NCI-H1092 (cell line): ENCODE data around the gene EPAS1.

ENCODE experiments used
- DNase-seq: peaks from one replicate; lab custom pipeline; 2025; lab: John Stamatoyannopoulos, UW

The EPAS1 gene

GRCh38 chr2:46296840-46297545, at the start of gene EPAS1:
EPAS1 (plus strand) TSS chr2:46297407; CDS start chr2:46297912, 505 bp downstream.
- DNase-seq, result no peak

- DNase-seq, result no peak
Observed at GRCh38 chr2:46248171-46248570, 49.0 kb upstream of the EPAS1 start.

- DNase-seq, result no peak
Observed at GRCh38 chr2:46249654-46250053, 47.6 kb upstream of the EPAS1 start.

GRCh38 chr2:46252891-46253659, 44.1 kb upstream of the EPAS1 start:
- DNase-seq, result no peak

- no peak for DNase-seq
Observed at GRCh38 chr2:46254474-46254873, 42.7 kb upstream of the EPAS1 start.

GRCh38 chr2:46256563-46257142, 40.6 kb upstream of the EPAS1 start:
- DNase-seq, result no peak

- peak; percentile 88 for DNase-seq
Observed at GRCh38 chr2:46257476-46257875, 39.7 kb upstream of the EPAS1 start.

GRCh38 chr2:46257980-46258379, 39.2 kb upstream of the EPAS1 start:
- no peak for DNase-seq

- DNase-seq, result no peak
Observed at GRCh38 chr2:46258937-46259776, 38.0 kb upstream of the EPAS1 start.

GRCh38 chr2:46259777-46260168, 37.4 kb upstream of the EPAS1 start:
- DNase-seq, result no peak

GRCh38 chr2:46260305-46260704, 36.9 kb upstream of the EPAS1 start:
- DNase-seq, result no peak

GRCh38 chr2:46262248-46262938, 34.8 kb upstream of the EPAS1 start:
- no peak for DNase-seq

- DNase-seq, result no peak
Observed at GRCh38 chr2:46263347-46263746, 33.9 kb upstream of the EPAS1 start.

- no peak for DNase-seq
Observed at GRCh38 chr2:46264447-46264846, 32.8 kb upstream of the EPAS1 start.

- DNase-seq, result no peak
Observed at GRCh38 chr2:46266134-46266533, 31.1 kb upstream of the EPAS1 start.

- DNase-seq, result no peak
Observed at GRCh38 chr2:46267616-46268015, 29.6 kb upstream of the EPAS1 start.

GRCh38 chr2:46268196-46268595, 29.0 kb upstream of the EPAS1 start:
- DNase-seq, result no peak

- no peak for DNase-seq
Observed at GRCh38 chr2:46269001-46269400, 28.2 kb upstream of the EPAS1 start.

GRCh38 chr2:46269544-46270273, 27.5 kb upstream of the EPAS1 start:
- DNase-seq, result no peak

- no peak for DNase-seq
Observed at GRCh38 chr2:46270384-46270783, 26.8 kb upstream of the EPAS1 start.
